Measurements from ENCODE around the gene NAV2. TPM values are rescaled to one million over a fixed set of nuclear protein-coding genes. Genes with fewer than 3 reads are reported as not detected.

NAV2 gene
- total RNA-seq, 1 experiment from 2014 or later: 2.1 TPM

GRCh38 chr11:19698493-19699292 lies 13.9 kb upstream of the NAV2 start (continued):
- no peak for TF ChIP-seq YY1 (IDR thresholded peaks at IDR 0.05; ENCODE audit: extremely low read depth, insufficient replicate concordance, low read depth, low read length)

- Histone ChIP-seq H3K9ac (ENCODE audit: low read length) (no peak overlapping the region), H3K27me3 (ENCODE audit: insufficient read depth, low read length) (no peaks in the 10 kb centered on the region), H3K4me1 (ENCODE audit: control insufficient read depth in 1 of 2, insufficient read depth in 2 of 2, low read length in 2 of 2) (peaks cover 0 to 7% of the 10 kb centered on the region in 2 experiments; a peak in 1 of 4 replicates), H4K20me1 (ENCODE audit: insufficient read depth) (no peaks in the 10 kb centered on the region), H3K9me3 (ENCODE audit: control insufficient read depth in 1 of 2, insufficient read depth in 1 of 2, low read depth in 1 of 2, low read length in 2 of 2) (no peaks in the 10 kb centered on the region), H3K79me2 (ENCODE audit: insufficient read depth, low read length) (no peaks in the 10 kb centered on the region), H3K4me3 (replicated peaks in 1 of 2; ENCODE audit: low read depth in 1 of 2, low read length in 2 of 2) (no peak overlapping the region), H3K36me3 (ENCODE audit: control insufficient read depth in 1 of 2, insufficient read depth in 2 of 2, low read length in 2 of 2) (no peaks in the 10 kb centered on the region), H3K9me2 (ENCODE audit: insufficient read depth) (no peaks in the 10 kb centered on the region), H3K4me2 (ENCODE audit: low read length) (no peak overlapping the region), H2AFZ (ENCODE audit: low read depth, low read length, poor library complexity, severe bottlenecking) (no peak overlapping the region), H3K27ac (ENCODE audit: low read depth, low read length) (no peak overlapping the region)
- no peak for ATAC-seq
- TF ChIP-seq MAX (IDR thresholded peaks at IDR 0.05): no peak
- TF ChIP-seq REST (IDR thresholded peaks at IDR 0.05; ENCODE audit: low read depth): no peak
- no peak for TF ChIP-seq JUND (IDR thresholded peaks at IDR 0.05)
- no peak for DNase-seq (ENCODE audit: low read depth, low spot score)
- BruUV-seq (replicated peaks): no TSS peak
- intact Hi-C loops (cut with micrococcal nuclease): no loop called here
- POLR2A ChIA-PET: no interaction called here
- RAD21 ChIA-PET (ENCODE audit: low non-redundant PET in 1 of 2, low total read pairs in 2 of 2, uncharacterized antibody in 2 of 2, unreplicated experiment in 2 of 2): no interaction called here
- CTCF ChIA-PET: no interaction called here
Measured at GRCh38 chr11:19701421-19701820, 11.2 kb upstream of the NAV2 start.

Measured in HCT116 (cell line).